ENCODE results near the gene COLQ. TPM values are rescaled to one million over a fixed set of nuclear protein-coding genes. Genes with fewer than 3 reads are reported as not detected.

The COLQ gene
- total RNA-seq, 1 experiment from 2014 or later: 0.64 TPM

GRCh38 chr3:15430624-15431023 lies 90.9 kb downstream of the COLQ start:
- in situ Hi-C loops (cut with HindIII; ENCODE audit: low pct_unique_long_range_greater_than_20kb, low sequenced_read_pairs): no loop called here
- no TSS peak for BruUV-seq (replicated peaks)
- ATAC-seq: no peak
- peaks cover 32% of the 10 kb centered on the region for H3K36me3 ChIP-seq (ENCODE audit: control insufficient read depth, insufficient read depth, low read length)
- no peak overlapping the region for H3K4me3 ChIP-seq (ENCODE audit: low read depth in 2 of 2, low read length in 2 of 2)
- H3K9me3 ChIP-seq (ENCODE audit: control insufficient read depth, insufficient read depth, low read depth, low read length): no peaks in the 10 kb centered on the region
- no peak for DNase-seq (ENCODE audit: low read depth, low spot score)
- ChIA-PET CTCF (no interaction called here), POLR2A (no interaction called here)
- H3K27ac ChIP-seq (ENCODE audit: low read length): no peak overlapping the region
- H3K27me3 ChIP-seq (ENCODE audit: control insufficient read depth, insufficient read depth, low read length): no peaks in the 10 kb centered on the region
- H3K4me1 ChIP-seq (ENCODE audit: control insufficient read depth, insufficient read depth, low read length): peaks cover 5% of the 10 kb centered on the region
- TF ChIP-seq REST (IDR thresholded peaks at IDR 0.05; ENCODE audit: insufficient read depth in 1 of 2, low read depth in 2 of 2, low read length in 1 of 2): no peak
- no peak for TF ChIP-seq CTCF (IDR thresholded peaks at IDR 0.05)
- no peak for TF ChIP-seq POLR2AphosphoS5 (IDR thresholded peaks at IDR 0.05; ENCODE audit: low read depth, low read length)
- no peak for TF ChIP-seq TCF7L2 (IDR thresholded peaks at IDR 0.05; ENCODE audit: low read depth, low read length)
- no peak for TF ChIP-seq SIN3A (IDR thresholded peaks at IDR 0.05; ENCODE audit: borderline replicate concordance, insufficient read depth, low read depth, low read length)
- intact Hi-C loops (cut with micrococcal nuclease; ENCODE audit: unreplicated experiment): loop anchor here (5.0 kb wide), 1 partner anchor 127 kb away; no protein-coding TSS in a partner anchor

GRCh38 chr3:15429080-15429479 lies 92.4 kb downstream of the COLQ start:
- ChIA-PET CTCF (no interaction called here), POLR2A (interaction anchor here (0.5 kb wide), 1 partner anchor 964 kb away, joined by 4 read pairs; no protein-coding TSS in a partner anchor)
- ATAC-seq (no peak), DNase-seq (ENCODE audit: low read depth, low spot score) (no peak)
- intact Hi-C loops (cut with micrococcal nuclease; ENCODE audit: unreplicated experiment) (no loop called here), in situ Hi-C loops (cut with HindIII; ENCODE audit: low pct_unique_long_range_greater_than_20kb, low sequenced_read_pairs) (no loop called here)
- Histone ChIP-seq H3K4me3 (ENCODE audit: low read depth in 2 of 2, low read length in 2 of 2) (peak overlapping the region; percentile 89 to 90), H3K36me3 (ENCODE audit: control insufficient read depth, insufficient read depth, low read length) (peaks cover 19% of the 10 kb centered on the region), H3K9me3 (ENCODE audit: control insufficient read depth, insufficient read depth, low read depth, low read length) (no peaks in the 10 kb centered on the region), H3K27me3 (ENCODE audit: control insufficient read depth, insufficient read depth, low read length) (no peaks in the 10 kb centered on the region), H3K27ac (ENCODE audit: low read length) (no peak overlapping the region; the same call in 1 of the 2 replicates), H3K4me1 (ENCODE audit: control insufficient read depth, insufficient read depth, low read length) (peaks cover 8% of the 10 kb centered on the region)
- BruUV-seq (replicated peaks): no TSS peak
- TF ChIP-seq CTCF (IDR thresholded peaks at IDR 0.05) (no peak), SIN3A (IDR thresholded peaks at IDR 0.05; ENCODE audit: borderline replicate concordance, insufficient read depth, low read depth, low read length) (no peak), TCF7L2 (IDR thresholded peaks at IDR 0.05; ENCODE audit: low read depth, low read length) (no peak), REST (IDR thresholded peaks at IDR 0.05; ENCODE audit: insufficient read depth in 1 of 2, low read depth in 2 of 2, low read length in 1 of 2) (no peak), POLR2AphosphoS5 (IDR thresholded peaks at IDR 0.05; ENCODE audit: low read depth, low read length) (no peak)
